Cardiac muscle cell (in vitro differentiated cells and primary cell): ENCODE results near the gene MRPL53. TPM values are rescaled to one million over a fixed set of nuclear protein-coding genes. Genes with fewer than 3 reads are reported as not detected.

ENCODE experiments used
- DNase-seq, 2 donors: peaks; one replicate each; pipeline versions ENCODE4 v3.0.0 to v3.0.0-alpha.2; 2010 to 2017; ENCODE audit warnings: low read depth in 1 of 2, low spot score in 1 of 2
- H3K27ac ChIP-seq: fragments of 200-600 bp; sonication (generic); 2 replicates; pipeline ENCODE4 v1.5.1; 2016
- H3K27me3 ChIP-seq: fragments of 200-600 bp; sonication (generic); 2 replicates; pipeline ENCODE4 v1.6.0; 2016; ENCODE audit warnings: control low read depth
- H3K36me3 ChIP-seq: fragments of 200-600 bp; sonication (generic); 2 replicates; pipeline ENCODE4 v1.5.1; 2016; ENCODE audit warnings: control low read depth
- H3K4me1 ChIP-seq: fragments of 200-600 bp; sonication (generic); 2 replicates; pipeline ENCODE4 v1.8.1; 2017; ENCODE audit warnings: low read depth, mild to moderate bottlenecking, mixed run types
- H3K4me3 ChIP-seq: fragments of 200-600 bp; sonication (generic); 2 replicates; pipeline ENCODE4 v1.5.1; 2016; ENCODE audit warnings: mild to moderate bottlenecking
- H3K9me3 ChIP-seq: fragments of 200-600 bp; sonication (generic); 2 replicates; pipeline ENCODE4 v1.5.1; 2017; ENCODE audit warnings: low read depth, mild to moderate bottlenecking, control low read depth
- polyA plus RNA-seq: library from polyadenylated mRNA; unstranded; fragments of >200 nt; fragmentation: Nextera tagmentation; extraction: Ambion mirVana; gene quantifications from 2 replicates; pipeline ENCODE4 v1.2.1, GENCODE V29; 2016
- total RNA-seq: library from RNA; depleted of rRNA; stranded (reverse); fragments of >200 nt; gene quantifications from 2 replicates; pipeline ENCODE4 v1.2.3, GENCODE V29; 2016
- TF ChIP-seq, protein P1 (sequence below): IDR thresholded peaks from 2 replicates; pipeline ENCODE4 v1.5.1; 2012; ENCODE audit warnings: low read depth, mild to moderate bottlenecking, low read length

Gene MRPL53
- total and polyA plus RNA-seq, 2 experiments from 2014 or later, result 50.8 to 132 TPM

DNA sequence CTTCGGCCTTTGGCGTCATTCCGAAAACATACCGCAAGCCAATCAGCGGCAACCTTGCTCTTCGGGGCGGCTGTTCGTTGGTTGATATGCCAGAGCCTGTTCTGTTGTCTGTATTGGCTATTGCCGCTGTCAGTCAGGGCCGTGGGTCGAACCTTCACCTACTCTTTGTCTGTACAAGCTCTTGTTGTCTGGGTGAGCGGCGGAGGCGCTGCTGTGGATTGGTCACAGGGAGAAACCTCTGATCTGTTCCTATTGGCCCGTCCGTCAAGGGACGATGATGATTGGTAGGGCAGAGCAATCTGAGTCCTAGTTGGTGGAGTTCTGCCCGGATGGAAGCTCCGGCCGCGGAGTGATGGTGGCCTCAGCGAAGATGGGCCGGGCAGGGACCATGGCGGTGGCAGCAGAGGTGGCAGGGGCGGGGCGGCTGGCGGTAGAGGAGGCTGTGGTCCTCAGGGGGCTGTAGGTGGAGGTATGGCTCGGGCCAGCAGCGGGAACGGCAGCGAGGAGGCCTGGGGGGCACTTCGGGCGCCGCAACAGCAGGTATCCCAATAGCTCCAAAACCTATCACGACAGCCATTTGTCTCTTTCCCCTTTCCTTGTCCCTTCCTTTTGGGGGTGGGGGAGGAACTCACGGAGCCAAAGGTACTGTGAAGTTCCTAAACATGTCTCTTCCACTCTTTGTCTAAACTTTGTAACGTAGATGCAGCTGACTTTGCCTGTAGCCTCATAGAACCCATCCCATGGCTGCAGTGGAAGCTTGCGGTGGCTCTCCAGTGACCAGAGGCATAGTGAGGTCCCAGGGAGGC, 14.1 kb downstream of the MRPL53 start, which contains the start of gene WBP1:
WBP1 (plus strand) TSS at position 307 of the 806 bp plus-strand sequence; CDS start at position 472, 165 bp downstream.
- peak; percentile 99 to 100 for DNase-seq
- H3K4me3 ChIP-seq, result peak within 1 kb of the TSS; percentile 86
- H3K27ac ChIP-seq, result peak within 1 kb of the TSS; percentile 88
- peaks cover 9% of the 10 kb centered on the region for H3K36me3 ChIP-seq
- TF ChIP-seq, protein P1, sequence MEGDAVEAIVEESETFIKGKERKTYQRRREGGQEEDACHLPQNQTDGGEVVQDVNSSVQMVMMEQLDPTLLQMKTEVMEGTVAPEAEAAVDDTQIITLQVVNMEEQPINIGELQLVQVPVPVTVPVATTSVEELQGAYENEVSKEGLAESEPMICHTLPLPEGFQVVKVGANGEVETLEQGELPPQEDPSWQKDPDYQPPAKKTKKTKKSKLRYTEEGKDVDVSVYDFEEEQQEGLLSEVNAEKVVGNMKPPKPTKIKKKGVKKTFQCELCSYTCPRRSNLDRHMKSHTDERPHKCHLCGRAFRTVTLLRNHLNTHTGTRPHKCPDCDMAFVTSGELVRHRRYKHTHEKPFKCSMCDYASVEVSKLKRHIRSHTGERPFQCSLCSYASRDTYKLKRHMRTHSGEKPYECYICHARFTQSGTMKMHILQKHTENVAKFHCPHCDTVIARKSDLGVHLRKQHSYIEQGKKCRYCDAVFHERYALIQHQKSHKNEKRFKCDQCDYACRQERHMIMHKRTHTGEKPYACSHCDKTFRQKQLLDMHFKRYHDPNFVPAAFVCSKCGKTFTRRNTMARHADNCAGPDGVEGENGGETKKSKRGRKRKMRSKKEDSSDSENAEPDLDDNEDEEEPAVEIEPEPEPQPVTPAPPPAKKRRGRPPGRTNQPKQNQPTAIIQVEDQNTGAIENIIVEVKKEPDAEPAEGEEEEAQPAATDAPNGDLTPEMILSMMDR, result no peak
- H3K4me1 ChIP-seq, result peaks cover 5% of the 10 kb centered on the region
- no peaks in the 10 kb centered on the region for H3K27me3 ChIP-seq
- no peaks in the 10 kb centered on the region for H3K9me3 ChIP-seq

DNA sequence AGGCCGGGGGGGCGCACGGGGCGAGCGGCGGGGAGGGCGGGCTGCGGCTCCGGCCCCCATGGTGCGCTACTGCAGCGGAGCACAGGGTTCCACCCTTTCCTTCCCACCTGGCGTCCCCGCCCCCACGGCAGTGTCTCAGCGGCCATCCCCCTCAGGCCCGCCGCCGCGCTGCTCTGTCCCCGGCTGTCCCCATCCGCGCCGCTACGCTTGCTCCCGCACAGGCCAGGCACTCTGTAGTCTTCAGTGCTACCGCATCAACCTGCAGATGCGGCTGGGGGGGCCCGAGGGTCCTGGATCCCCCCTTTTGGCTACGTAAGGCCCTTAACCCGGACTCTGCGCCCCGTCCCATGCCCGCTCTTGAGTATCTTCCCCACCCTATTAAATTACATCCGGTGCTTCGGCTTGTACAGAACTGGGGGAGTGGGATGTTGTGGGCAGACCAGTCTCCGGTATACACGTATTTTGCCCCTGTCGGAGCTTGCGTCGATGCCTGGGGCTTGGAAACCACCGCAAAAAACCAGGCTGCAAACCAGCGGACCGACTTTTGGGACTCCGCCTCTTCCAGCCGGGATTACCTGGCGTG, 14.8 kb downstream of the MRPL53 start:
- TF ChIP-seq, protein P1, result no peak
- H3K36me3 ChIP-seq, result peaks cover 7% of the 10 kb centered on the region
- no peaks in the 10 kb centered on the region for H3K27me3 ChIP-seq
- peak; percentile 53 to 80 for DNase-seq
- H3K27ac ChIP-seq, result peak overlapping the region; percentile 88
- peak overlapping the region; percentile 62 for H3K4me3 ChIP-seq
- H3K4me1 ChIP-seq, result peaks cover 5% of the 10 kb centered on the region
- H3K9me3 ChIP-seq, result no peaks in the 10 kb centered on the region

DNA sequence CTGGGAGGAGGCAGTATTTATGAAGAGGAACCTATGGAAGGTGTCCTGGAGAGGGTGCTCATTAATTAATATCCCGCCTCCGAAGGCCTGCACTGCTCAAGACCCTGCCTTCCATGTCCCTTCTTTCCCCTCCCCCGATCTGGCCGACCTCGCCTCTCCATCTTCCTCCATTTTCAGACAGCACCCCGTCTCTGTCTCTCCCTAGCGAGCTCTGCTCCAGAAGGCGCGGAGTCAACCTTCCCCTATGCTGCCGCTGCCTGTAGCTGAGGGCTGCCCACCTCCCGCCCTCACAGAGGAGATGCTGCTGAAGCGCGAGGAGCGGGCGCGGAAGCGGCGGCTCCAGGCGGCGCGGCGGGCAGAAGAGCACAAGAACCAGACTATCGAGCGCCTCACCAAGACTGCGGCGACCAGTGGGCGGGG, 15.3 kb downstream of the MRPL53 start:
- Histone ChIP-seq H3K27me3 (no peaks in the 10 kb centered on the region), H3K4me3 (peak overlapping the region; percentile 62), H3K4me1 (peaks cover 5% of the 10 kb centered on the region), H3K36me3 (peaks cover 5% of the 10 kb centered on the region), H3K9me3 (no peaks in the 10 kb centered on the region), H3K27ac (peak overlapping the region; percentile 88)
- no peak for DNase-seq
- TF ChIP-seq, protein P1, result no peak

DNA sequence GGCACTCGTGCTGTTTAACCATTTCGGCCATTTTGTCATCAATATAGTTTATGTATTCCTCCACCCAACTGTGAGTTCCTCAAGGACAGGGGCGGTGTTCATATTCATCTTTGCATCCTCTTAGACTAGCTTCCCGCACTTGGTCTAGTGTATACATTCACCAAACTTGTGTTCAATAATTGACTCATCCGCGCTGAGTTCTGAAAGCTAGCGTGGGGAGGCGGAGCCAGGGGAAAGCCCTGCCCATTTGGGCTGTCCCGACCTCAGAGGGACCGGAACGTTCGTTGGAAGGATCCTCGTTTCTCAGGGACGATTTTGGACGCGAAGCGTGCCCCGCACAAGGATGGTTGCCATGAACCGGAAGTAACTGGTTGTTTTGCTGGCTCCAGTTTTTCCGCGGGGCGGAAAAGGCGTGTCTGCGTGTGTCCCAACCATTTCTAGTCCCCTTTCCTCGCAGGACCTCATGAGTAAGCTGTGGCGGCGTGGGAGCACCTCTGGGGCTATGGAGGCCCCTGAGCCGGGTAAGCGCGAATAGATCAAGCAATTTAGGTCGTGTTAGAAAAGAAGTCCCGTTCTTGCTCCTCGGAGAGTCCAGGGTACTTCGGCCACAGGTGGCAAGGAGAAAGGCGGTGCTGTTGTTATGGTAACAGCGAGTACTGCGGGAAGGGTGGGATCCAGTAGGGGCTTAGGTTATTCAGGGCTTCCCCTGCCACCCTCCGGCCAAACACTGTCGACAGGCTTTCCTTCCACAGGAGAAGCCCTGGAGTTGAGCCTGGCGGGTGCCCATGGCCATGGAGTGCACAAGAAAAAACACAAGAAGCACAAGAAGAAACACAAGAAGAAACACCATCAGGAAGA, 17.6 kb downstream of the MRPL53 start, which contains the start of gene INO80B:
INO80B (plus strand) TSS at position 434 of the 858 bp plus-strand sequence; CDS start at position 464, 30 bp downstream.
- peak; percentile 96 to 99 for DNase-seq
- Histone ChIP-seq H3K4me1 (peaks cover 5% of the 10 kb centered on the region), H3K9me3 (no peaks in the 10 kb centered on the region), H3K27me3 (no peaks in the 10 kb centered on the region), H3K27ac (no peak within 1 kb of the TSS), H3K36me3 (no peaks in the 10 kb centered on the region), H3K4me3 (peak within 1 kb of the TSS; percentile 49)
- TF ChIP-seq, protein P1, result no peak

DNA sequence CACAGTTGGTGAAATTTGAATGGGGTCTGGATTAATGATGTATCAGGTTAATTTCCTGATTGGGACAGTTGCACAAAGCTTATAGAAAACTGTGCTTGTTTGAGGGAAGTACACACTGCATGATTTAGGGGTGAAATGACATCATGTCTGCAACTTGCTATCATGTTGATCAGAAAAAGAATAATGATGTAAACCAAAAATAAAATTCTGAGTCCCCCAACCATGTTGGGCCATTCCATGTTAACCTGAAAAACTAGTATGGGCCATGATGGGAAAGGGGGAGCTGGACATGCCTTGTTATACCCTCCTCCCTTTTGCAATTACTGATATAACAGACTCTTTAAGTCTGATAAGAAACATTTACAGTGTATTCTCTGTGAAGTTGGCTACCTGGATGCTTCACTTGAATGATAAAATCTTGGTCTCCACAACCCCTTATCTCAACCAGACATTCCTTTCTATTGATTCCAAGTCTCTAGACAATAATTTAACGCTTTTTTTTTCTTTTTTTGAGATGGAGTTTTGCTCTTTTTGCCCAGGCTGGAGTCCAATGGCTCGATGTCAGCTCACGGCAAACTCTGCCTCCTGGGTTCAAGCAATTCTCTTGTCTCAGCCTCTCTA, 21.8 kb downstream of the MRPL53 start:
- Histone ChIP-seq H3K9me3 (no peaks in the 10 kb centered on the region), H3K27me3 (no peaks in the 10 kb centered on the region), H3K36me3 (no peaks in the 10 kb centered on the region), H3K27ac (no peak overlapping the region), H3K4me3 (no peak overlapping the region), H3K4me1 (no peaks in the 10 kb centered on the region)
- TF ChIP-seq, protein P1, result no peak
- no peak for DNase-seq
